Measurements from ENCODE around the gene PRPF40B.

PRPF40B gene

GRCh38 chr12:49673446-49674317, 50.3 kb downstream of the PRPF40B start:
- WGBS (ENCODE audit: extremely low coverage, insufficient coverage, low lambda C conversion rate) = no CpG with 5 or more reads among the region's 13 CpGs

GRCh38 chr12:49674318-49674981, 51.1 kb downstream of the PRPF40B start:
- H3K56ac ChIP-seq (ENCODE audit: low read length) = peak overlapping the region; percentile 46
- no peak overlapping the region for H3K4me3 ChIP-seq (ENCODE audit: low read length)
- no peak overlapping the region for H3K4me2 ChIP-seq (ENCODE audit: low read length)
- no peaks in the 10 kb centered on the region for H3K36me3 ChIP-seq (ENCODE audit: control insufficient read depth, insufficient read depth, low read length)
- H2AK5ac ChIP-seq (ENCODE audit: low read length) = peak overlapping the region; percentile 29
- no peak overlapping the region for H2BK15ac ChIP-seq (replicated peaks; ENCODE audit: low read depth)
- H3K4ac ChIP-seq (ENCODE audit: low read depth, low read length) = no peak overlapping the region
- H2BK5ac ChIP-seq (ENCODE audit: low read length) = no peak overlapping the region
- H3K79me1 ChIP-seq (ENCODE audit: low read length) = peaks cover 20% of the 10 kb centered on the region
- no peak overlapping the region for H4K5ac ChIP-seq (ENCODE audit: low read length)
- no peak for DNase-seq
- H3K9ac ChIP-seq (ENCODE audit: low read length) = peak overlapping the region; percentile 38
- peaks cover 10% of the 10 kb centered on the region for H3K4me1 ChIP-seq (ENCODE audit: control insufficient read depth, low read depth, low read length)
- H4K8ac ChIP-seq (ENCODE audit: low read depth, low read length) = no peak overlapping the region
- no peak overlapping the region for H3K18ac ChIP-seq (ENCODE audit: low read length)
- no peak overlapping the region for H3K23ac ChIP-seq (ENCODE audit: low read length)
- H3K27me3 ChIP-seq (ENCODE audit: insufficient read depth, low read length, poor library complexity) = no peaks in the 10 kb centered on the region
- WGBS (ENCODE audit: extremely low coverage, insufficient coverage, low lambda C conversion rate) = no CpG with 5 or more reads among the region's 4 CpGs
- no peak overlapping the region for H3K27ac ChIP-seq (ENCODE audit: low read depth, low read length)
- H2BK120ac ChIP-seq (ENCODE audit: low read depth, low read length) = no peak overlapping the region
- peaks cover 4% of the 10 kb centered on the region for H3K79me2 ChIP-seq (ENCODE audit: control insufficient read depth, insufficient read depth, low read length)

More at GRCh38 chr12:49673446-49674317, 50.3 kb downstream of the PRPF40B start:
- peak overlapping the region; percentile 8 for H3K18ac ChIP-seq (ENCODE audit: low read length)
- peak; percentile 76 for DNase-seq
- peaks cover 10% of the 10 kb centered on the region for H3K4me1 ChIP-seq (ENCODE audit: control insufficient read depth, low read depth, low read length)
- H4K5ac ChIP-seq (ENCODE audit: low read length) = no peak overlapping the region
- peak overlapping the region; percentile 95 for H2AK5ac ChIP-seq (ENCODE audit: low read length)
- peaks cover 23% of the 10 kb centered on the region for H3K79me1 ChIP-seq (ENCODE audit: low read length)
- H2BK120ac ChIP-seq (ENCODE audit: low read depth, low read length) = no peak overlapping the region
- no peak overlapping the region for H3K4me2 ChIP-seq (ENCODE audit: low read length)
- no peak overlapping the region for H4K8ac ChIP-seq (ENCODE audit: low read depth, low read length)
- H3K36me3 ChIP-seq (ENCODE audit: control insufficient read depth, insufficient read depth, low read length) = no peaks in the 10 kb centered on the region
- peaks cover 4% of the 10 kb centered on the region for H3K79me2 ChIP-seq (ENCODE audit: control insufficient read depth, insufficient read depth, low read length)
- peak overlapping the region; percentile 72 for H2BK5ac ChIP-seq (ENCODE audit: low read length)
- no peaks in the 10 kb centered on the region for H3K27me3 ChIP-seq (ENCODE audit: insufficient read depth, low read length, poor library complexity)
- H3K9ac ChIP-seq (ENCODE audit: low read length) = peak overlapping the region; percentile 38
- H3K56ac ChIP-seq (ENCODE audit: low read length) = peak overlapping the region; percentile 79
- H2BK15ac ChIP-seq (replicated peaks; ENCODE audit: low read depth) = no peak overlapping the region
- H3K4ac ChIP-seq (ENCODE audit: low read depth, low read length) = no peak overlapping the region
- peak overlapping the region; percentile 85 for H3K23ac ChIP-seq (ENCODE audit: low read length)
- H3K27ac ChIP-seq (ENCODE audit: low read depth, low read length) = peak overlapping the region; percentile 29
- no peak overlapping the region for H3K4me3 ChIP-seq (ENCODE audit: low read length)

- H3K4me3 ChIP-seq (ENCODE audit: low read length) = no peak overlapping the region
- H3K23ac ChIP-seq (ENCODE audit: low read length) = no peak overlapping the region
- peaks cover 22% of the 10 kb centered on the region for H3K79me1 ChIP-seq (ENCODE audit: low read length)
- no peak overlapping the region for H2BK5ac ChIP-seq (ENCODE audit: low read length)
- no peak overlapping the region for H3K4ac ChIP-seq (ENCODE audit: low read depth, low read length)
- no peak overlapping the region for H2BK120ac ChIP-seq (ENCODE audit: low read depth, low read length)
- no peak overlapping the region for H4K8ac ChIP-seq (ENCODE audit: low read depth, low read length)
- DNase-seq = no peak
- H3K4me1 ChIP-seq (ENCODE audit: control insufficient read depth, low read depth, low read length) = peaks cover 10% of the 10 kb centered on the region
- H3K4me2 ChIP-seq (ENCODE audit: low read length) = no peak overlapping the region
- no peak overlapping the region for H3K56ac ChIP-seq (ENCODE audit: low read length)
- H4K5ac ChIP-seq (ENCODE audit: low read length) = no peak overlapping the region
- no peak overlapping the region for H3K27ac ChIP-seq (ENCODE audit: low read depth, low read length)
- no CpG with 5 or more reads among the region's 7 CpGs for WGBS (ENCODE audit: extremely low coverage, insufficient coverage, low lambda C conversion rate)
- no peak overlapping the region for H3K9ac ChIP-seq (ENCODE audit: low read length)
- no peak overlapping the region for H2AK5ac ChIP-seq (ENCODE audit: low read length)
- no peaks in the 10 kb centered on the region for H3K36me3 ChIP-seq (ENCODE audit: control insufficient read depth, insufficient read depth, low read length)
- H3K27me3 ChIP-seq (ENCODE audit: insufficient read depth, low read length, poor library complexity) = no peaks in the 10 kb centered on the region
- peaks cover 7% of the 10 kb centered on the region for H3K79me2 ChIP-seq (ENCODE audit: control insufficient read depth, insufficient read depth, low read length)
- H2BK15ac ChIP-seq (replicated peaks; ENCODE audit: low read depth) = no peak overlapping the region
- H3K18ac ChIP-seq (ENCODE audit: low read length) = no peak overlapping the region
Observed at GRCh38 chr12:49675137-49675536, 51.8 kb downstream of the PRPF40B start.

GRCh38 chr12:49678711-49679110, 55.4 kb downstream of the PRPF40B start:
- H3K79me1 ChIP-seq (ENCODE audit: low read length) = peaks cover 12% of the 10 kb centered on the region
- peaks cover 8% of the 10 kb centered on the region for H3K4me1 ChIP-seq (ENCODE audit: control insufficient read depth, low read depth, low read length)
- H2BK5ac ChIP-seq (ENCODE audit: low read length) = no peak overlapping the region
- no CpG with 5 or more reads among the region's 3 CpGs for WGBS (ENCODE audit: extremely low coverage, insufficient coverage, low lambda C conversion rate)
- no peaks in the 10 kb centered on the region for H3K27me3 ChIP-seq (ENCODE audit: insufficient read depth, low read length, poor library complexity)
- H2BK120ac ChIP-seq (ENCODE audit: low read depth, low read length) = no peak overlapping the region
- DNase-seq = no peak
- no peak overlapping the region for H3K27ac ChIP-seq (ENCODE audit: low read depth, low read length)
- no peak overlapping the region for H3K4me3 ChIP-seq (ENCODE audit: low read length)
- H3K4me2 ChIP-seq (ENCODE audit: low read length) = no peak overlapping the region
- H3K56ac ChIP-seq (ENCODE audit: low read length) = no peak overlapping the region
- H3K36me3 ChIP-seq (ENCODE audit: control insufficient read depth, insufficient read depth, low read length) = no peaks in the 10 kb centered on the region
- H3K4ac ChIP-seq (ENCODE audit: low read depth, low read length) = no peak overlapping the region
- no peak overlapping the region for H3K9ac ChIP-seq (ENCODE audit: low read length)
- H4K5ac ChIP-seq (ENCODE audit: low read length) = no peak overlapping the region
- H3K23ac ChIP-seq (ENCODE audit: low read length) = no peak overlapping the region
- no peak overlapping the region for H3K18ac ChIP-seq (ENCODE audit: low read length)
- no peak overlapping the region for H2BK15ac ChIP-seq (replicated peaks; ENCODE audit: low read depth)
- H2AK5ac ChIP-seq (ENCODE audit: low read length) = no peak overlapping the region
- peaks cover 8% of the 10 kb centered on the region for H3K79me2 ChIP-seq (ENCODE audit: control insufficient read depth, insufficient read depth, low read length)
- H4K8ac ChIP-seq (ENCODE audit: low read depth, low read length) = no peak overlapping the region

GRCh38 chr12:49680075-49680474, 56.7 kb downstream of the PRPF40B start:
- H3K4me2 ChIP-seq (ENCODE audit: low read length) = no peak overlapping the region
- H3K4ac ChIP-seq (ENCODE audit: low read depth, low read length) = no peak overlapping the region
- no peaks in the 10 kb centered on the region for H3K36me3 ChIP-seq (ENCODE audit: control insufficient read depth, insufficient read depth, low read length)
- no CpG with 5 or more reads among the region's 1 CpG for WGBS (ENCODE audit: extremely low coverage, insufficient coverage, low lambda C conversion rate)
- no peak overlapping the region for H2AK5ac ChIP-seq (ENCODE audit: low read length)
- no peak overlapping the region for H3K56ac ChIP-seq (ENCODE audit: low read length)
- no peak overlapping the region for H4K5ac ChIP-seq (ENCODE audit: low read length)
- H2BK120ac ChIP-seq (ENCODE audit: low read depth, low read length) = no peak overlapping the region
- DNase-seq = no peak
- H3K79me1 ChIP-seq (ENCODE audit: low read length) = peaks cover 10% of the 10 kb centered on the region
- H3K9ac ChIP-seq (ENCODE audit: low read length) = no peak overlapping the region
- no peak overlapping the region for H3K4me3 ChIP-seq (ENCODE audit: low read length)
- H3K18ac ChIP-seq (ENCODE audit: low read length) = no peak overlapping the region
- peaks cover 6% of the 10 kb centered on the region for H3K79me2 ChIP-seq (ENCODE audit: control insufficient read depth, insufficient read depth, low read length)
- H3K27me3 ChIP-seq (ENCODE audit: insufficient read depth, low read length, poor library complexity) = no peaks in the 10 kb centered on the region
- no peak overlapping the region for H3K27ac ChIP-seq (ENCODE audit: low read depth, low read length)
- no peak overlapping the region for H2BK5ac ChIP-seq (ENCODE audit: low read length)
- H3K4me1 ChIP-seq (ENCODE audit: control insufficient read depth, low read depth, low read length) = peaks cover 8% of the 10 kb centered on the region
- no peak overlapping the region for H3K23ac ChIP-seq (ENCODE audit: low read length)
- H4K8ac ChIP-seq (ENCODE audit: low read depth, low read length) = no peak overlapping the region
- H2BK15ac ChIP-seq (replicated peaks; ENCODE audit: low read depth) = no peak overlapping the region

Data from mesendoderm (in vitro differentiated cells).